K562 (cell line): ENCODE measurements around the gene TXK. TPM values are rescaled to one million over a fixed set of nuclear protein-coding genes. Genes with fewer than 3 reads are reported as not detected.

Source experiments
- ATAC-seq: fragments of 200-7000 bp; cut with Tn5 transposase; 3 replicates; pipeline ENCODE4 v1.9.1; 2020; ENCODE audit warnings: moderate library complexity
- BruUV-seq: library from RNA; stranded (reverse); fragments of 400-500 nt; replicated peaks from 2 replicates; lab custom pipeline; 2021; lab: Mats Ljungman, UMichigan
- CTCF ChIA-PET: fragments of 300-600 bp; formaldehyde crosslinking; extraction: SDS; loops from one replicate; lab custom pipeline; 2021; ENCODE audit warnings: low intra/inter-chr PET ratio; lab: Yijun Ruan, JAX
- POLR2A ChIA-PET: fragments of 300-600, 350-650 bp; sonication (Branson Sonifier 250); formaldehyde crosslinking; extraction: SDS; loops from one replicate; lab custom pipeline; 2021; ENCODE audit warnings: antibody characterized with exemption, inconsistent platforms; lab: Yijun Ruan, JAX
- DNase-seq, 4 experiments: peaks; one replicate each; pipeline versions ENCODE4 v3.0.0 to v3.0.0-alpha.2; 2011 to 2018; ENCODE audit warnings: low spot score in 3 of 4, mixed read lengths in 3 of 4; ENCODE audit errors: extremely low read depth in 1 of 4
- FAIRE-seq: peaks from 2 replicates; lab custom pipeline; 2011; peaks lifted over from hg19 to GRCh38; lab: Jason Lieb, UNC
- H2AFZ ChIP-seq: 2 replicates; pipeline ENCODE4 v1.6.0; 2011; ENCODE audit warnings: low read depth, low read length, control low read depth, inconsistent platforms
- H3K27ac ChIP-seq: fragments of 200-600 bp; 3 replicates; pipeline ENCODE4 v1.8.0; 2011; ENCODE audit warnings: low read depth, mild to moderate bottlenecking, control low read depth, inconsistent platforms, low read length, moderate library complexity, mixed read lengths; ENCODE audit errors: extremely low read depth
- H3K27me3 ChIP-seq, 2 experiments: fragments of 300-600 bp in 1 of 2; 2 replicates in 1 of 2; 3 replicates in 1 of 2; pipeline versions ENCODE4 v1.6.0 to v1.8.0; 2011; ENCODE audit warnings: inconsistent platforms in 2 of 2, low read length in 2 of 2, mild to moderate bottlenecking in 1 of 2, mixed read lengths in 1 of 2, moderate library complexity in 1 of 2; ENCODE audit not compliant: control insufficient read depth in 2 of 2, insufficient read depth in 2 of 2
- H3K36me3 ChIP-seq: fragments of 300-600 bp; 3 replicates; pipeline ENCODE4 v1.8.0; 2011; ENCODE audit warnings: mild to moderate bottlenecking, low read length, inconsistent platforms; ENCODE audit not compliant: control insufficient read depth, insufficient read depth
- H3K4me1 ChIP-seq, 2 experiments: fragments of 200-600 bp in 1 of 2; replicated peaks in 1 of 2; 2 replicates in 1 of 2; 3 replicates in 1 of 2; pipeline versions ENCODE4 v1.5.1 to v1.8.0; 2011; ENCODE audit warnings: inconsistent platforms in 2 of 2, low read length in 2 of 2, mild to moderate bottlenecking in 1 of 2, mixed read lengths in 1 of 2, moderate library complexity in 1 of 2; ENCODE audit not compliant: control insufficient read depth in 2 of 2, insufficient read depth in 2 of 2
- H3K4me2 ChIP-seq: 2 replicates; pipeline ENCODE4 v1.6.1; 2011; ENCODE audit warnings: low read length, control low read depth, inconsistent platforms, mixed read lengths; ENCODE audit not compliant: insufficient read depth
- H3K4me3 ChIP-seq: fragments of 200-600 bp; sonication (generic), shearing (Covaris generic); 2 replicates; pipeline ENCODE4 v1.5.1; 2016; ENCODE audit warnings: control low read depth, inconsistent platforms
- H3K79me2 ChIP-seq: fragments of 200-600 bp; 3 replicates; pipeline ENCODE4 v1.8.0; 2011; ENCODE audit warnings: low read length, inconsistent platforms; ENCODE audit not compliant: control insufficient read depth, insufficient read depth
- H3K9ac ChIP-seq, 2 experiments: 2 replicates each; pipeline versions ENCODE4 v1.6.0 to v1.6.1; 2011; ENCODE audit warnings: low read depth in 2 of 2, low read length in 2 of 2, control low read depth in 1 of 2, inconsistent platforms in 1 of 2, mild to moderate bottlenecking in 1 of 2, mixed read lengths in 1 of 2; ENCODE audit not compliant: insufficient read depth in 1 of 2
- H3K9me1 ChIP-seq: one replicate; pipeline ENCODE4 v1.6.0; 2011; ENCODE audit warnings: inconsistent platforms, mild to moderate bottlenecking, low read length, moderate library complexity; ENCODE audit not compliant: control insufficient read depth, insufficient read depth
- H3K9me3 ChIP-seq: replicated peaks from 2 replicates; pipeline ENCODE4 v1.5.1; 2011; ENCODE audit warnings: low read depth, low read length, inconsistent platforms; ENCODE audit not compliant: control insufficient read depth, insufficient read depth
- H4K20me1 ChIP-seq: replicated peaks from 2 replicates; pipeline ENCODE4 v1.6.1; 2011; ENCODE audit warnings: low read length, inconsistent platforms, mixed read lengths; ENCODE audit not compliant: control insufficient read depth, insufficient read depth
- DDX20 ChIP-seq: fragments of 450-650 bp; IDR thresholded peaks from 2 replicates; pipeline ENCODE4 v1.6.1; 2016; ENCODE audit warnings: missing genetic modification characterization, low read depth, mild to moderate bottlenecking, missing compliant biosample characterization, moderate library complexity
- DEAF1 ChIP-seq: fragments of 450-650 bp; formaldehyde crosslinking; IDR thresholded peaks from 2 replicates; pipeline ENCODE4 v1.4.0; 2020; ENCODE audit warnings: mild to moderate bottlenecking, moderate library complexity
- EP300 ChIP-seq: IDR thresholded peaks from 2 replicates; pipeline ENCODE4 v1.6.1; 2012; ENCODE audit warnings: low read length, improper control_type of control experiment
- GATA2 ChIP-seq: sonication (generic); formaldehyde crosslinking; IDR thresholded peaks from 2 replicates; pipeline ENCODE4 v1.4.0; 2020; ENCODE audit warnings: mild to moderate bottlenecking, missing genetic modification reagents
- HDAC3 ChIP-seq: fragments of 450-650 bp; IDR thresholded peaks from 2 replicates; pipeline ENCODE4 v1.6.1; 2018; ENCODE audit warnings: borderline replicate concordance, mild to moderate bottlenecking, moderate library complexity; ENCODE audit not compliant: partially characterized antibody
- HDAC6 ChIP-seq: IDR thresholded peaks from 2 replicates; pipeline ENCODE4 v1.6.1; 2012; ENCODE audit warnings: low read depth, mild to moderate bottlenecking, control low read depth, inconsistent platforms, low read length, moderate library complexity
- MAFG ChIP-seq: fragments of 450-650 bp; conservative IDR thresholded peaks from 2 replicates; pipeline ENCODE4 v1.6.1; 2016; ENCODE audit warnings: missing genetic modification characterization, missing compliant biosample characterization
- PCBP2 ChIP-seq: fragments of 200-400 bp; formaldehyde crosslinking; IDR thresholded peaks from 2 replicates; pipeline ENCODE4 v1.6.1; 2018; ENCODE audit warnings: low read length, low read depth, mild to moderate bottlenecking, moderate library complexity; ENCODE audit not compliant: poor library complexity, severe bottlenecking
- STAT5B ChIP-seq: fragments of 250-450 bp; sonication (Bioruptor Pico); IDR thresholded peaks from 2 replicates; pipeline ENCODE4 v1.8.0; 2021; ENCODE audit warnings: mild to moderate bottlenecking, inconsistent platforms
- TBP ChIP-seq: optimal IDR thresholded peaks from 2 replicates; pipeline ENCODE3; 2011; ENCODE audit warnings: low read depth, low read length, improper control_type of control experiment
- THRAP3 ChIP-seq: fragments of 450-650 bp; IDR thresholded peaks from 2 replicates; pipeline ENCODE4 v1.6.1; 2016; ENCODE audit warnings: mild to moderate bottlenecking, inconsistent platforms, borderline replicate concordance
- ZNF277 ChIP-seq: fragments of 250-450 bp; sonication (Bioruptor Pico); IDR thresholded peaks from 2 replicates; pipeline ENCODE4 v1.8.0; 2022; ENCODE audit warnings: inconsistent platforms, mild to moderate bottlenecking, moderate library complexity, borderline replicate concordance
- ZNF436 ChIP-seq: fragments of 250-450, 450-650 bp; sonication (Bioruptor Pico); formaldehyde crosslinking; IDR thresholded peaks from 2 replicates; pipeline ENCODE4 v1.7.0; 2020; ENCODE audit warnings: mild to moderate bottlenecking
- ZNF507 ChIP-seq: conservative IDR thresholded peaks from 2 replicates; pipeline ENCODE4 v1.6.1; 2017; ENCODE audit warnings: missing genetic modification characterization, missing compliant biosample characterization
- ZNF699 ChIP-seq: fragments of 250-450 bp; sonication (Bioruptor Pico); IDR thresholded peaks from 2 replicates; pipeline ENCODE4 v1.8.0; 2021; ENCODE audit warnings: mild to moderate bottlenecking, moderate library complexity; ENCODE audit not compliant: insufficient replicate concordance
- WGBS: fragments of 100-300 bp; shearing (Covaris generic); methylation state at CpG from one replicate; pipeline ENCODE4 v1.1.6; 2016; ENCODE audit warnings: low coverage, mixed read lengths; ENCODE audit not compliant: insufficient coverage; ENCODE audit errors: missing lambda C conversion rate; 5-methylcytosine and 5-hydroxymethylcytosine counted together
- in situ Hi-C: fragments of 300-500 bp; cut with MboI; formaldehyde crosslinking; loops from 4 replicates; pipeline ENCODE4 v1.15.0; 2018; ENCODE audit warnings: inconsistent platforms, mixed read lengths
- intact Hi-C: fragments of 100-400 bp; cut with micrococcal nuclease; formaldehyde crosslinking; loops from 2 replicates; pipeline ENCODE4 v1.14.2; 2022
- polyA plus RNA-seq, 8 experiments: library from polyadenylated mRNA; depleted of rRNA in 4 of 8; stranded (reverse) in 5 of 8; unstranded in 3 of 8; fragments of >200 nt; fragmentation: Nextera tagmentation in 2 of 8; fragmentation: Illumina TruSeq in 1 of 8; extraction: Ambion mirVana in 2 of 8; extraction: Trizol in 1 of 8; gene quantifications; 2 replicates each; pipeline versions ENCODE4 v1.2.1 to v1.2.3, GENCODE V29; 2011 to 2014; ENCODE audit warnings: inconsistent platforms in 1 of 8, missing spikeins in 1 of 8
- total RNA-seq, 7 experiments: library from RNA; depleted of rRNA in 6 of 7; stranded (reverse); fragments of >200 nt in 6 of 7; fragmentation: Illumina TruSeq in 2 of 7; extraction: Trizol in 2 of 7; gene quantifications; 2 replicates each; pipeline versions ENCODE4 v1.2.1 to v1.2.3, GENCODE V29; 2011 to 2021; ENCODE audit warnings: low replicate concordance in 1 of 7

The TXK gene
- total and polyA plus RNA-seq, 9 of the 15 experiments (the other 6 are each of a cell fraction or from before 2014, with no cell fraction given) = 0.24 to 1.1 (median 0.45) TPM; not detected in 1

GRCh38 chr4:48035952-48036351 is 98.1 kb downstream of the TXK start:
- DNase-seq = no peak
- no peak for TF ChIP-seq STAT5B (CRISPR knock-in tag)
- TF ChIP-seq HDAC3 = no peak
- no peak for TF ChIP-seq ZNF436 (CRISPR knock-in tag)
- TF ChIP-seq THRAP3 = no peak
- TF ChIP-seq ZNF699 (CRISPR knock-in tag) = no peak
- no peak for TF ChIP-seq PCBP2
- no peak for TF ChIP-seq EP300
- no peak for TF ChIP-seq DDX20 (tag)
- TF ChIP-seq GATA2 (CRISPR knock-in tag) = no peak
- TF ChIP-seq MAFG (tag) = no peak
- TF ChIP-seq HDAC6 = no peak
- no peak for TF ChIP-seq DEAF1 (CRISPR knock-in tag)
- no peak for TF ChIP-seq ZNF277 (CRISPR knock-in tag)
- TF ChIP-seq TBP = no peak
- no peak for TF ChIP-seq ZNF507 (tag)
- TF ChIP-seq, all 486 proteins: peak for 0
- ATAC-seq = no peak
- H3K27me3 ChIP-seq = no peaks in the 10 kb centered on the region
- H3K9me1 ChIP-seq = no peaks in the 10 kb centered on the region
- H3K9ac ChIP-seq = no peak overlapping the region
- H3K4me3 ChIP-seq = no peak overlapping the region
- intact Hi-C loops = no loop called here
- CTCF ChIA-PET = no interaction called here
- no peaks in the 10 kb centered on the region for H4K20me1 ChIP-seq
- no peak overlapping the region for H3K4me2 ChIP-seq
- in situ Hi-C loops = no loop called here
- no peak overlapping the region for H2AFZ ChIP-seq
- FAIRE-seq = no peak
- H3K9me3 ChIP-seq = no peaks in the 10 kb centered on the region
- no peaks in the 10 kb centered on the region for H3K79me2 ChIP-seq
- no peaks in the 10 kb centered on the region for H3K4me1 ChIP-seq
- no TSS peak for BruUV-seq
- POLR2A ChIA-PET = interaction anchor here (0.5 to 1.5 kb wide), 3 partner anchors 9 to 11 kb away, joined by 3 to 4 read pairs (median 3); no protein-coding TSS in a partner anchor
- H3K36me3 ChIP-seq = no peaks in the 10 kb centered on the region
- H3K27ac ChIP-seq = no peak overlapping the region
- WGBS = 6% methylated on average over 3 of the region's 3 CpGs
